Measurements from ENCODE around the gene LRRC10B.

GRCh38 chr11:61476371-61476770 lies 32.2 kb upstream of the LRRC10B start:
- TF ChIP-seq CTCF (IDR thresholded peaks at IDR 0.05) (no peak), POLR2A (IDR thresholded peaks at IDR 0.05) (no peak)

Data from breast epithelium (tissue), 3 donors.